ENCODE measurements around the gene CLSTN1. TPM values are rescaled to one million over a fixed set of nuclear protein-coding genes. Genes with fewer than 3 reads are reported as not detected.

CLSTN1 gene
- total and polyA plus RNA-seq, 2 of the 13 experiments (the other 11 are each of a cell fraction or from before 2014, with no cell fraction given): 19.7 to 29.8 TPM

GRCh38 chr1:9823693-9823942 is 147 bp downstream of the CLSTN1 start (continued):
- TF ChIP-seq ZNF101 (CRISPR knock-in tag; IDR thresholded peaks at IDR 0.05; ENCODE audit: borderline replicate concordance, low read depth): no peak
- 0 out of 2 replicates have a peak, but pooled peaks have one; percentile 28 for TF ChIP-seq ATF7-NPFF (CRISPR knock-in tag; IDR thresholded peaks at IDR 0.05; ENCODE audit: low read depth)
- TF ChIP-seq CEBPZ (IDR thresholded peaks at IDR 0.05; ENCODE audit: low read length): no peak
- TF ChIP-seq DMTF1 (CRISPR knock-in tag; IDR thresholded peaks at IDR 0.05): no peak
- no peak for TF ChIP-seq MTERF4 (CRISPR knock-in tag; IDR thresholded peaks at IDR 0.05)
- no peak for TF ChIP-seq SCMH1 (CRISPR knock-in tag; IDR thresholded peaks at IDR 0.05; ENCODE audit: borderline replicate concordance)
- TF ChIP-seq ZFY (CRISPR knock-in tag; IDR thresholded peaks at IDR 0.05): peak; percentile 47; the same call in 1 of the 2 replicates
- TF ChIP-seq FOXO4 (CRISPR knock-in tag; conservative IDR thresholded peaks at IDR 0.05): no peak
- no peak for TF ChIP-seq ZBTB4 (CRISPR knock-in tag; IDR thresholded peaks at IDR 0.05; ENCODE audit: borderline replicate concordance)
- TF ChIP-seq ZFP36 (IDR thresholded peaks at IDR 0.05; ENCODE audit: borderline replicate concordance, low read depth, low read length, partially characterized antibody): no peak
- no peak for TF ChIP-seq ZNF446 (CRISPR knock-in tag; IDR thresholded peaks at IDR 0.05)

All from HepG2 (cell line).